WI38 (cell line): ENCODE results near the gene SRXN1.

Experiments
- H3K4me3 ChIP-seq: 2 replicates; pipeline ENCODE4 v1.5.1; 2011; ENCODE audit warnings: low read depth, mild to moderate bottlenecking, control low read depth, low read length
- TF ChIP-seq, protein P1 (sequence below): IDR thresholded peaks from 2 replicates; pipeline ENCODE4 v1.5.1; 2012; ENCODE audit warnings: low read depth, mild to moderate bottlenecking, control low read depth, low read length

Gene SRXN1

DNA sequence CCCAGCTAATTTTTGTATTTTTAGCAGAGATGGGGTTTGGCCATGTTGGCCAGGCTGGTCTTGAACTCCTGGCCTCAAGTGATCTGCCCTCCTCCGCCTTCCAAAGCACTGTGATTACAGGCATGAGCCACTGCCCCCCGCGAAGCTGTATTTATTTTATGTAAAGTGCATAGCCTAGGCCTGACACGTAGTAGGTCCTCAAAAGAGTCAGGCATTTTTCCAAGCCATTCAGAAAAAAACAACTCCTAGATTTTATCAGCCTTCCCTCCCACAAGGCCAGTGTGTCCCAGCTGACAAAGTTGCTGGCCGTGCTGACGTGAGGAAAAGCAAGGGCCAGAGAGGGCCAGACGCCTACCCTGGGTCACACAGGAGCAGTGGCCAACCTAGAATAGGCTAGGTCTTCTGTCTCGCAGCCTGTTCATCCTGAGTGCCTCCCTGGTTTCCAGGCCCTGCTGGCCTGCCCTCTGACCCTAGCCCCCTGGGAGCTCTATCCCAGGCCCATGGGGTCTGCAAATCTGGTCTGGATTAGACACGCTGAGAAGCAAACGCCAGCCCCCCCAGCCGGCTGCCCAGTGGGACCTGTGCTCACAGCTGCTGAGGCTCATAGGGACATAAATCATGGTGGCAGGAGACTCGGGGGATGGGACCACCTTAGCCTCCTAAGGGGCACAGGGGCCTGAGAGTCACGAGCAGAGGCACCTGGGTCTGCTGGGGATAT lies 54.7 kb downstream of the SRXN1 start:
- no peak overlapping the region for H3K4me3 ChIP-seq
- TF ChIP-seq, protein P1, sequence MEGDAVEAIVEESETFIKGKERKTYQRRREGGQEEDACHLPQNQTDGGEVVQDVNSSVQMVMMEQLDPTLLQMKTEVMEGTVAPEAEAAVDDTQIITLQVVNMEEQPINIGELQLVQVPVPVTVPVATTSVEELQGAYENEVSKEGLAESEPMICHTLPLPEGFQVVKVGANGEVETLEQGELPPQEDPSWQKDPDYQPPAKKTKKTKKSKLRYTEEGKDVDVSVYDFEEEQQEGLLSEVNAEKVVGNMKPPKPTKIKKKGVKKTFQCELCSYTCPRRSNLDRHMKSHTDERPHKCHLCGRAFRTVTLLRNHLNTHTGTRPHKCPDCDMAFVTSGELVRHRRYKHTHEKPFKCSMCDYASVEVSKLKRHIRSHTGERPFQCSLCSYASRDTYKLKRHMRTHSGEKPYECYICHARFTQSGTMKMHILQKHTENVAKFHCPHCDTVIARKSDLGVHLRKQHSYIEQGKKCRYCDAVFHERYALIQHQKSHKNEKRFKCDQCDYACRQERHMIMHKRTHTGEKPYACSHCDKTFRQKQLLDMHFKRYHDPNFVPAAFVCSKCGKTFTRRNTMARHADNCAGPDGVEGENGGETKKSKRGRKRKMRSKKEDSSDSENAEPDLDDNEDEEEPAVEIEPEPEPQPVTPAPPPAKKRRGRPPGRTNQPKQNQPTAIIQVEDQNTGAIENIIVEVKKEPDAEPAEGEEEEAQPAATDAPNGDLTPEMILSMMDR = no peak

DNA sequence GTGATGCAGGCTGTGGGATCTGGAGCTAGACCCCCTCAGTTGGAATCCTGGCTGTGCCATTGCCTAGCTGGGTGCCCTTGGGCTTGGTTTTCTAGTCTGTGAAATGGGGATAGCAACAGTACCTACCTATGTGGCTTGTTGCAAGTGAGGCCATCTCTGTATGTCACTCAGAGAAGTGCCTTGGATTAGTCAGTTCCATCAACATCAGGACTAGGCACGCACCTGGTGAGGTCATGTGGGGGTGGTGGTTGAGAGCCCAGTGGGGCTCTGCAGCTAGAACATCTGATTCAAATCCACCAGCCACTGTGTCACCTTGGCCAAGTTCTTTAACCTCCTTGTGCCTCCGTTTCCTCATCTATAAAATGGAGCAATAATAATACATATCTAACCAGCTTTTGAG lies 55.4 kb downstream of the SRXN1 start:
- TF ChIP-seq, protein P1 = no peak
- H3K4me3 ChIP-seq = no peak overlapping the region
